NCI-H524 treated with DMSO at 0.1 percent for 48 hours (cell line): ENCODE data around the gene CGB2.
"Not testable (repeated sequence)": the region's sequence is repeated elsewhere in the genome, so short reads cannot be mapped to it uniquely, and the experiment has no call there.

Experiments used
- DNase-seq: peaks from one replicate; lab custom pipeline; 2025; lab: John Stamatoyannopoulos, UW

Gene CGB2

DNA sequence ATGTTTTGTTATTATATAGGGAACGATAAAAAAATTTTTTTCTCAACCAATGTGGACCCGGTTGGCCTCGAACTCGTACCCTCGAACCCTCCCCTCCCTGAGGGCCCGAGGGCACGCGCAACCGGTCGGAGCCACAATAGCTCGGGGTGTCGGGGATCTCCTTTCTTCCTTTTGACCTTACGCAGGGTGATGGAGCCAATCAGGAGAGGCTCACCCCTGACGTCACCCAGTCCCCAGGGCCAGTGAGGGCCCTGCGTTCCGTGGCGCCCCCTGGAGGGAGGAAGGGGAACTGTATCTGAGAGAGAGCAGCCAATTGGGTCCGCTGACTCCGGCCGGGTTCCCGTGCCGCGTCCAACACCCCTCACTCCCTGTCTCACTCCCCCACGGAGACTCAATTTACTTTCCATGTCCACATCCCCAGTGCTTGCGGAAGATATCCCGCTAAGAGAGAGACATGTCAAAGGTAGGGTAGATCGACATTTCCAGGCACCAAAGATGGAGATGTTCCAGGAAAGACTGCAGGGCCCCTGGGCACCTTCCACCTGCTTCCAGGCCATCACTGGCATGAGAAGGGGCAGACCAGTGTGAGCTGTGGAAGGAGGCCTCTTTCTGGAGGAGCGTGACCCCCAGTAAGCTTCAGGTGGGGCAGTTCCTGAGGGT, at the start of gene CGB2:
Gene CGB2, plus strand, starts transcription at position 249 of the 660 bp plus-strand sequence. Its CDS starts 206 bp downstream, at position 455.
- DNase-seq, result not testable (repeated sequence)

DNA sequence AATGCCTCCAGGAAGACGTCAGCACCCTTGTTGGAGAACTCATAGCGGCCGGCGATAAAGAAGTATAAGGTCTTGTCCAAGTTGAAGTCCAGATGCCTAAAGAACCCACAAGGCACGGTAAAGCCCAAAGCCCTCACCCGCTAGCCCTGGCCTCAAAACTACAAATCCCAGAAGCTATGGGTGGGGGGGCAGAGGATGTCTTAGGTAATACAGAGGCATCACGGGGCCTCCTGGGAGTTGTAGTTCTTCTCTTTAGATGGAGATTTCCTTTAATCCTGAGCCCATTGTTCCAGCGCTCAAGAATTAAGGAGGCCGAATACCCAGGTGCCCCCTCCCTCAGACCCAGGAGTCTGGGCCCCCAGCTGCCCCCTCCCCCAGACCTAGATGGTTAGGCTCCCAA, 49.4 kb upstream of the CGB2 start:
- DNase-seq, result no peak

DNA sequence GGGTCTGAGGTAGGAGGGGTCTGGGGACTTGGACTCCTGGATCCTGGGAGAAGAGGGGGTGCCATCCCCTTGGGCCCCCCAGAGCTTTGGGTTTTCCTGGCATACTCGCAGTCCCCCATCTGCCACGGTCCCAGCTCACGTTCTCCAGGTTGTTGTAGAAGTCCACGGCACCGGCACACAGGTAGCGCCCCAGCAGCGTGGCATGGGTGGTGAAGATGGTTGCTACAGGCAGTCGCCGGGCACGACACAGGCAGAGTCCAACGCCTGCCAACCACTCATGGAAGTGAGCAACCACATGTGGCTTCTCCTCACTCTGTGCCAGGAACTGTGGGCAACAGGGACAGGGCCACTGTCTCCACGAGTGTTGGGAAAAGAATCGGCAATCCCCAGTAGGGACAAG, 46.0 kb upstream of the CGB2 start:
- no peak for DNase-seq

DNA sequence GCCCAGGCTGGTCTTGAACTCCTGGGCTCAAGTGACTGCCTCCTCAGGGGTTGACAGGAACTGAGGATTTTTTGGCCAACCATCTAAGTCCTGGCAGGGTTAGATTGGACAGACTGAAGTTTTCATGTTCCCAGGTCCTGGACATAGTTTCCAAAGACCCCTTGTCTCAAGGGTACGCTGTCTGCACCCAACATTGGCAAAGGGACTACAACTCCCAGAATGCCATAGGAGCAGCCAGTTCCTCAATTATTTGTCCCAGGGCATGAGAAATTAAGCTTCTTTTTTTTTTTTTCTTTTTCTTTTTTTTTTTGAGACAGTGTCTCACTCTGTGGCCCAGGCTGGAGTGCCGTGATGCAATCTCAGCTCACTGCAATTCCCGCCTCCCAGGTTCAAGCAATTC, 45.5 kb upstream of the CGB2 start:
- DNase-seq, result no peak

DNA sequence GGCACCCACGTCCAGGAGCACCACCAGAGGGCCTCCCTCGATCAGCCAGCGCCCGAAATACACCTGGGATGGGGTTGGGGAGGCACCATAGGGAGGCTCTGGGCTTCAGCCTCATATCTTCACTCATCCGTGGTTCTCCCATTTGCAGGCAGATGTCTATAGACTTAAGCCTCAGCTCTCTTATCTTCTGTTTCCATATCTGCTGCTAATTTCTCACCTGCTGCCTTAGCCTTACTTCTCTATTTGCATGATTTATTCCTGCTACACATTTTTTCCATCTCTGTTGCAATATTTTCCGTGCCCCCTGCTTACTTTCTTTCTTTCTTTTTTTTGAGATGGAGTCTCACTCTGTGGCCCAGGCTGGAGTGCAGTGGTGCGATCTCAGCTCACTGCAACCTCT, 44.4 kb upstream of the CGB2 start:
- no peak for DNase-seq

DNA sequence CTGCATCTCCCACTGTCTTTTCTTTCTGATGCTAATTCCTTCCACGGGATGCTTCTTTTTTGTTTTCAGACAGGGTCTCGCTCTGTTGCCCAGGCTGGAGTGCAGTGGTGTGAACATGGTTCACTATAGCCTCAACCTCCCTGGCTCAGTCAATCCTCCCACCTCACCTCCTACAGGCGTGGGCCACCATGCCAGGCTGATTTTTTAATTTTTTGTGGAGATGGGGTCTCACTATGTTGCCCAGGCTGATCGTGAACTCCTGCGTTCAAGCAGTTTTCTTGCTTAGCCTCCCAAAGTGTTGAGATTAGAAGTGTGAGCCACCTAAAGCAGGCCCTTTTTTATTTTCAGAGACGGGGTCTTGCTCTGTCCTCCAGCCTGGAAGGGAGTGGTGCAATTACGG, 43.4 kb upstream of the CGB2 start:
- DNase-seq, result no peak

DNA sequence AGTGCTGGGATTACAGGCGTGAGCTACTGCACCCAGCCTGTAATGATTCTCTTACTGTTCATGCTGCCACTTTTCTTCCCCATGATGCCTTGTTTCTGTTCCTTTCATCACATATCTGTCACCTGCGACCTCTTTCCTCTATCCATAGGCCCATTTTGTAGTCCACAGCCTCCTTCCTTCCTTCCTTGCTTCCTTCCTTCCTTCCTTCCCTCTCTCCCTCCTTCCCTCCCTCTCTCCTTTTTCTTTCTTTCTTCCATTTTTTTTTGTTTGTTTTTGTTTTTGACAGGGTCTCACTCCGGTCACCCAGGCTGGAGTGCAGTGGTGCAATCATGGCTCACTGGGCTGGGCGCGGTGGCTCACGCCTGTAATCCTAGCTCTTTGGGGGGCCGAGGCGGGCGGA, 42.8 kb upstream of the CGB2 start:
- DNase-seq, result no peak

DNA sequence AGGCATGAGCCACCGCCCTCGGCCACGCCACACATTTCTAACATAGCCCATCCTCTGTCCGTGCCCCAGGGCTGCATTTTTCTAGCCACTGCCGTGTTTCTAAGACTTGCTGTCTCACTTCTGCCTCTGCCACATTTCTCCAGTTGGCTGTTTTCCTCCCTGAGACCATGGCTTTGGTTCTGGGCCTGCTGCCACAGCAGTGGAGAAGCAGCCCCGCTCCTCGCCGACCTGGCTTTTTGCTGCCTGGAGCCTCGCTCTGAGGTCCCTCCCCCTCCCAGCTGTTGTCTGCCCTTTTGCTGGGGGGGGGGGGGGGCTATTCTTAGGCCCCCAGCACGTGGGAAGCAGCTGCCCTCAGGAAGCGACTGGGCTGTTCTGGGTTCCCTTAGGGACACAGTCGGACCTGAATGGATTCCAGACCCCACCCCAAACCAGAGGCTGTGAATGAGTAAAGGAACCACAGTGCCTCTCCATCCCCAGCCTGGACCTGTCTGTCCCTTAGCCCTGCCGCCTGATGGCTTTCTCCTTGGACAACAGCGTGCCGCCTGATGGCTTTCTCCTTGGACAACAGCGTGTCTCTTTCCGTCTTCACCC, 41.9 kb upstream of the CGB2 start:
- DNase-seq, result no peak

DNA sequence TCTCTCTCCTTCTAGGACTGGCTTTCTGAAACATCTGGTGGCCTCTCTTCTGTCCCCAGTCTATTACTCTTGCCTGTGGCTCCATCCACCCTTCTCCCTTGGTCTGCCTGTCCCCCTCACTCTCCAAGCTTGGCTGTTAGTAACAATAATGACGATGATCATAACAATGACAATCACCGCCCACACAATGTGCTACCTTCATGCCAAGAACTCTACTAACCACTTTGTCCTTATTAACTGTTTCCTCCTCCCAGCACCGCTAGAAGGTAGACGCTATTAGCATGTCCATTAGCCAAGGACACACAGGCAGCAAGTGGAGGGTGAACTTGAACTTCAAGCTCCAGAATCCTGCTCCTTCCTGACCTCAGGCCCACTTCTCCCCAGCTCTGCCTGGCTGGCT, 41.3 kb upstream of the CGB2 start:
- no peak for DNase-seq

DNA sequence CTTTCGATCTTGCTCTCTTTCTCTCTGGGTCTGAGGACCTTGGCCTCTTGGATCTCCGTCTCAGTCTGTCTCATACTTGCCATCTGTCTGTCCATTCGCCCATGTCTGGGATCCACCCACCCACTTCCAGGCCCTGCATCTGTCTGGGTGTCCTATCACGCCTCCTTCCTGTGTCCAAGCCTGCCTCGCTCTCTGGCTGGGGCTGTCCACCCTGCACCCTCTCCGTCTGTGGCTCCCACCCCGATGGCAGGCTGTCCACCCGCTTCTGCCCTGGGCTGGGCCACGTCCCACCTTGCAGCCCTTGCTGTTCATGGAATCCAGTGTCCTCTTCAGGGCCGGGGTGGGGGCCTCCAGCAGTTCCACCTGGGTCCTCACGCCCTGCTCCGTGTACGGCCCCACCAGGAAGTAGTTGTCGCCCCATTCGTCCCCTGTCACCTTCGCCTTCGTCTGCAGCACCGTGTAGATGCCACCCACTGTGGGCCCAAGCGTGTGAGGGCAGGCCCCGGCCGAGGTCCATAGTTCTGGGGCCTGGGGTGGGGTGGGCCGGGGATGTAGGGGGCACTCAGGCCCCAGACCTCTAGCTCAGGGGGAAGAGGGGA, 40.6 kb upstream of the CGB2 start:
- no peak for DNase-seq

DNA sequence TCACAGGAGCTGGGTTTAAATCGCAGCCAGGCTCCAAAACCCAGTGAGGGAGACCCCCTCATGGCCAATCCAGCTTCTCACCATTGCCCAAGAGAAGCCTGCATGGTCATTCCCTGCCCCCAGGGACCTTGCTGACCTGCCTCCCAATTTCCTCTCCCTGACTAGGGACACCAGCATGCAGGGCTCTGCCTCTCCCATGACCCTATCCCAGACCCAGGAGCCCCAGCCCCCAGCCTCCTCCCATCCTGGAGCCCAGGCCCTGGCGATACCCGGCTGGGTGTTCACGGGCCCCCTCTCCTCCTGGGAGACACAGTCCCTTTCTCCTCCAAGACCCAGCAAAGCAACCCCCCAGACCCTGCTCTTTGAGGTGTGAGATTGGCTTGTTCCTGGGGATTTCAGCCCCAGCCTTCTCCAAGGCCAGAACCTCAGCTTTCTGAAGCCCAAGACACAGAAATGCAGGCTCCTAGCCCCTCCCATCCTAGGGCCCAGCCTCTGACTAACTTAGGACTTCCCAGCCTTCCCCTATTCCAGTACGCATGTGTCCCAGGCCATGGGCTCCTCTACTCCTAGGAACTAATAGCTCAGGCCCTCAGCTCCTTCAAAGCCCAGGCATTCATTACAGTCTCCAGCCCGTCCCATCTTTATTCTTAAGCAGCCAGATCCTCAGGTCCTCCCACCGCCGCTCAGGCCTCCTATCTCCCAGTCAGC, 39.7 kb upstream of the CGB2 start:
- no peak for DNase-seq

DNA sequence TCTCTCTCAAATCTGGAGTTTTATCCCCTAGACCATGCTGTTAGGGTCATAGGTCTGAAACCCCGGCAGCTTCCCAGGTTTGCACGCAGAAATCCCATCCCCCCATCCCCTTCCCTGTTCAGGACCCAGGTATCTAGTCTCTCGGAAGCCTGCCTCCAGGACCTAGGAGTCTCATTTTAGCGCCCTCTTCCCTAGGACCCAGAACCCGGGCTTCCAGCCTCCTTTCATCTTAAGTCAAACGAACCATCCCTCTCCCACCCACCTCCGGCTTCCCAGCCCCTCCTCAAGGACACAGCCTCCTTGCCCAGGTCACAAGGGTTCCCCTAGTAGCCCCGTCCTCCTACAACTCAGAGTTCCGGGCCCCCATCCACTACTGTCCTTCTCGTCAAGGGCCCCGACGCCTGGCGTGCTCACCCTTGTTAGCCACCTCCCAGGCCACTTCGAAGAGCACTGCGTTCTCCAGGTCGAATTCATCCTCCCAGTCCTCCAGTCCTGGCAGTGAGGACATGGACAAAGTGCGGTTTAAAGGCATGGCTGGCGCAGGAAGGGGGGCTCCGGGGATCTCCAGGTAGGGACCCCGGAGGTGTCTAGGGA, 39.0 kb upstream of the CGB2 start:
- no peak for DNase-seq

DNA sequence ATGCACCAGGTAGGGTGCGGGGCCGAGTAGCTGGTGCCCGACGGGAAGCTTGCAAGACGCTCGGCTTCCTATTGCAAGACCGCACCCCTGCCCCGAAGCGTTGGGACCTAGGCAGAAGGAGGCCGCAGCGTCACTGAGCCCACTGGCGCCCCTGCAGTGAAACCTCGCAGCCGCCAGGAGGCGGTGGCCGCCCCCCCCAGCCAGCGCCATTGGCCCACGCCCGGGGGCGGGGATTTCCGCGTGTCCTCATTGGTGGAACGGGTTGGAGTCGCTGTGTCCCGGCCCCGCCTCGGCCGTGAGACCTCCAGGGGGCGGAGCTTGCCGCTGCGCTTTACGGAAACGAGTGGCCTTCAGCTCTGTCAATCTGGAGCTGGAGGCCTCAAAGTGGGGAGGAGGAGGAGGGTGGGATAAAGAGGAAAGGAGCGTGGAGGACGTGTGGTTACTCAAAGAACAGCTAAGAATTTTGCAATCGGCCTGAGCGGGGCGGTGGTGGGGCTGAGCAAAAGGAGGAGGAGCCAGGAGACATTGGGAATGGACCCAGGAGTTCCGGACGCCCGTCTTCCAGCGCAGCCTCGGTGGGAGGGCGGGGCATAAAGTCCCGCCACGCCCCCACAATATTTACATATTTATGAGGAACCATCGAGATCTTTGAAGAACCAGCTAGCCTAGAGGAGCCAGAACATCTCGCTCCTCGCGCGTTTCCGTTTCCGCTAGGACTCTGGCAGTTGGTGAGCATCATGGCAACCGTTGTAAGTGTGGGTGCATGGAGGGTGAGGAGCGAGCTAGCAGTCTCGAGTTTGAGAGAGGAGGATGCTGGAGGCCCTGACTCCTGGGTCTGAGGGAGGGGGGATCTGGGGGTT, 38.3 kb upstream of the CGB2 start, which contains the start of the genes GYS1 and RUVBL2:
Gene GYS1, minus strand, starts transcription at position 135 of the 860 bp plus-strand sequence. CDS start 197 bp downstream, outside the sequence.
Gene RUVBL2, plus strand, starts transcription at position 713 of the 860 bp plus-strand sequence. Its CDS starts 25 bp downstream, at position 738.
- DNase-seq, result peak; percentile 96

DNA sequence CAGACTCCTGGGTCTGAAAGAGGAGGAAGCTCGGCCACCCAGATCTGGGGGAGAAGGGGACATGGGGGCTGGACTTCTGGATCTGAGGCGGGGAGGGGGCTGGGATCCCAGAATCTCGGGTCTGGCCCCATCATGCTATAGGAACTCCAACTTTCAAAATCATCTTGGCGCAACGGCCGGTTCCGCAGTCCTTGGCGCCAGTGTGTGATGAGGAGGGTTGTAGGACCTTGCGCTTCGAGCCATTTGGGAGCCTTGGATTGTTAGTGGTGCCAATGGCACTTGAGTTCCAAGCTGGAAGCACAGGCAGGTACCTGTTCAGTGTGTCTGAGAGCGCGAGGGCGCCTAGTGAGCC, 37.7 kb upstream of the CGB2 start:
- DNase-seq, result no peak

DNA sequence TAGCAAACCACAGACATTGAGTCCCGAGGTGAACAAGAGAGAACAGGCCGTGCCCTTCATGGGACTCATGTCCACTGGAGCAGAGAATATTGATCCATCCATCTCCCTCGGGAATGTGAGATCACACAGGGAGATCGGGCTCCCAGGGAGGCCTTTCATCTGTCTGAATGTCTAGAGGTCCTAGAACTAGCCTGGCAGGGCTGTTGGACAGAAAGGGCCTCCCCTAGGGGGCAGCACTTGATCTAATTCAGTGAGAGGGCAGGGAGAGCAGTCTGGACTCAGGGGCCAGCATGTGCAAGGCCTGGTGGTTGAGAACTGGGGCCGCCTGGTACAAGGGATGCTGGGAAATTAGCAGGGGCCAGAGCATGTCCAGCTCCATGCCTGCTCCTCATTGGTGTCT, 33.7 kb upstream of the CGB2 start:
- DNase-seq, result no peak

DNA sequence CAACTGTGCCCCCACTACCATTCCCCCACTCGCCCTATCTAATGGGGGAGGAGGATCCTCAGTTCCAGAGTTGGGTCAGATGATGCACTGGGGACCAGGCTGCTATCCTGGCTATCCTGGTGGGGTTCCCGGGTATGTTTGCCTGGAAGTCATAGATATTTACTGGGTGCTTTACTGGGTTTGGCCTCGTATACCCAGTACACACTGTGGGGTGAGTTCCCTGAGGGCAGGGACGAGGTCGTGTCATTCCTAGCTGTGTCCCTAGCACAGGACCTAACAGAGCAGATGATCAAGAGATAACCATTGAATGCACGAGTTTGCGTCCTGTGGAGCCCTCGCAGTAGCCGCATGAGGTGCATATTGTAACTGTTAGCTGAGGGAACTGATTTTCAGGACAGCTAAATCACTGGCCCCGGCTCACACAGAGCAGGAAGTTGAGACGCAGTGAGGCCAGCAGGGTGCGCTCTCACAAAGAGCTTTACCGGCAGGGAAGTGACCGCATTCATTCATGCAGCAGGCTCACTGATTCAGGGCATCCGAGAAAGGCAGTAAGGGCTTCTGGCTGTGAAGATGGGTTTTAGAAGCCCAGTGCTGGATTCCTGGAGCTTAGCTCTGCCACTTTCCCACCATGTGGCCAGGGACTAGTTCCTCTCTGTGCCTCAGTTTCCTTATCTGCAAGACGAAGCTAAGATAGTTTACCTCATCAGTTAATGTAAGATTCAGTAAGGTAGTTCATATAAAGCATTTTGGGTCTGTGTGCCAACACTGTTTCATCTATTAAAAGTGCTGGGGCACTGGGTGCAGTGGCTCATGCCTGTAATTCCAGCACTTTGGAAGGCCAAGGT, 32.0 kb upstream of the CGB2 start:
- DNase-seq, result no peak

DNA sequence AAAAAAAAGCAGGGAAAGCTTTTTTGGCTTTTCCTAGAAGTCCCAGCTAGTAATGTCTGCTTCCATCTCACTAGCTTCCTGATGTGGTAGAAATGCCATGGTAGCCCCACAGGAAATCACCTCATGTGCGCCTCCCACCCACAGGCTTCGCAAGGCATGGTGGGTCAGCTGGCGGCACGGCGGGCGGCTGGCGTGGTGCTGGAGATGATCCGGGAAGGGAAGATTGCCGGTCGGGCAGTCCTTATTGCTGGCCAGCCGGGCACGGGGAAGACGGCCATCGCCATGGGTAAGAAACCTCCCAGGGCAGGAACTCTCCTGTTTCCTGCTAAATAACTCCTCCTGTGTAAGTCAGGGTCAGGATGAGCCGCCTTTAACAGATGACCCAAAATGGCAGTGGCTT, 27.6 kb upstream of the CGB2 start:
- no peak for DNase-seq

DNA sequence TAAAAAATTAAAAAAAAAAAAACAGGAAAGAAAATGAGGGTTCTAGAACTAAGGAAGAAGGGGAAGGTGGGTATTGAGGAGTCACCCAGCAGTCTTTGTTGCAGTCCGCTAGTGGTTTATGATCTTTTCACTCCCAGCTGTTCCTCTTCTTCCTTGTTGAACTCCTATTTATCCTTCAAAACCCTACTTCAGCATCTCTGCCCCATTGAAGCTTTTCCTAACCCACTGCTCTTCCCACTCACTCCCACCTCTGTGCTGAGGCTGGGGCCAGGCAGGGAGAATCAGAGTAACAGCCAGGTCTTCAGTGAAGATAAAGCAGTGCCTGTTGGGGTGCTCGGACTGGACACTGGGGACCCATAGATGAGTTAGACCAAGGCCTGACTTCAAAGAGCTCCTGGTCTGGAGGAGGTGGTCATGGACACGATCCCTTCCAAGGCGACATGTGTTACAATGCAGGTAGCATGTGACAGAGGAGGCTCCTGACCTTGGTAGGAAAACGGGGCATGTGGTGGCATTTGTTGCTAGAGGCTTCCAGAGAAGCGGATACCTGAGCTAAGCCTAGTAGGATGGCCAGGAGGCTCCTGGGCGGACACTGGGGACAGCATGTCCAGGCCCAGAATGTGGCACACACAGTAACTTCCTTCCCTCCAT, 26.6 kb upstream of the CGB2 start:
- DNase-seq, result no peak

DNA sequence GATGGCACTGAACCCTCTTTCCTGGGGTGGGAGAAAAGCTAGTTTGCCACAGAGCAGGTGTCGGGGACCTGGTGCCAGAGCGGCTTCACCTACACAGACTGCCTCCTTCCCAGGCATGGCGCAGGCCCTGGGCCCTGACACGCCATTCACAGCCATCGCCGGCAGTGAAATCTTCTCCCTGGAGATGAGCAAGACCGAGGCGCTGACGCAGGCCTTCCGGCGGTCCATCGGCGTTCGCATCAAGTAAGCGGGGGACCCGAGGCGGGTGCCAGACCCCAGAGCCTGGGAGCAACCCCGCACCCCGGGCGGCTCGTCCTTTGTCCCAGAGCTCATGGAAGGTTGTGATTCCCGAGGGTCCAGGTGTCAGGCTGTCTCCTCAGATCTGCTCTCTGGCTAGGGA, 24.8 kb upstream of the CGB2 start:
- no peak for DNase-seq

DNA sequence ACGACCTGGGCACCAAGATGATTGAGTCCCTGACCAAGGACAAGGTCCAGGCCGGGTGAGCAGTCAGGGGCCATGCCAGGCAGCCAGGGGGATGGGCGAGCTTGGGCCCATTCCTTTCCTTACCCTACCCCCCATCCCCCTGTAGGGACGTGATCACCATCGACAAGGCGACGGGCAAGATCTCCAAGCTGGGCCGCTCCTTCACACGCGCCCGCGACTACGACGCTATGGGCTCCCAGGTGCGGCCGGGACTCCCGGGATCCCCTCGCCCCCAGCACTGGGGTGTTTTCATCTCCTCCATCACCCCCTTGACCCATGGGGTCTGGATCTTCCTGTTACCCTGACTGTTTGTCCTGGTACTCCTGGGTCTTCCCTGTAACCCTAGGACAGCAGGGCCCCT, 21.9 kb upstream of the CGB2 start:
- DNase-seq, result no peak
